Measurements from ENCODE around the gene GFM2.
"Not testable (repeated sequence)": the region's sequence is repeated elsewhere in the genome, so short reads cannot be mapped to it uniquely, and the experiment has no call there.

Gene GFM2, protein sequence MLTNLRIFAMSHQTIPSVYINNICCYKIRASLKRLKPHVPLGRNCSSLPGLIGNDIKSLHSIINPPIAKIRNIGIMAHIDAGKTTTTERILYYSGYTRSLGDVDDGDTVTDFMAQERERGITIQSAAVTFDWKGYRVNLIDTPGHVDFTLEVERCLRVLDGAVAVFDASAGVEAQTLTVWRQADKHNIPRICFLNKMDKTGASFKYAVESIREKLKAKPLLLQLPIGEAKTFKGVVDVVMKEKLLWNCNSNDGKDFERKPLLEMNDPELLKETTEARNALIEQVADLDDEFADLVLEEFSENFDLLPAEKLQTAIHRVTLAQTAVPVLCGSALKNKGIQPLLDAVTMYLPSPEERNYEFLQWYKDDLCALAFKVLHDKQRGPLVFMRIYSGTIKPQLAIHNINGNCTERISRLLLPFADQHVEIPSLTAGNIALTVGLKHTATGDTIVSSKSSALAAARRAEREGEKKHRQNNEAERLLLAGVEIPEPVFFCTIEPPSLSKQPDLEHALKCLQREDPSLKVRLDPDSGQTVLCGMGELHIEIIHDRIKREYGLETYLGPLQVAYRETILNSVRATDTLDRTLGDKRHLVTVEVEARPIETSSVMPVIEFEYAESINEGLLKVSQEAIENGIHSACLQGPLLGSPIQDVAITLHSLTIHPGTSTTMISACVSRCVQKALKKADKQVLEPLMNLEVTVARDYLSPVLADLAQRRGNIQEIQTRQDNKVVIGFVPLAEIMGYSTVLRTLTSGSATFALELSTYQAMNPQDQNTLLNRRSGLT

DNA sequence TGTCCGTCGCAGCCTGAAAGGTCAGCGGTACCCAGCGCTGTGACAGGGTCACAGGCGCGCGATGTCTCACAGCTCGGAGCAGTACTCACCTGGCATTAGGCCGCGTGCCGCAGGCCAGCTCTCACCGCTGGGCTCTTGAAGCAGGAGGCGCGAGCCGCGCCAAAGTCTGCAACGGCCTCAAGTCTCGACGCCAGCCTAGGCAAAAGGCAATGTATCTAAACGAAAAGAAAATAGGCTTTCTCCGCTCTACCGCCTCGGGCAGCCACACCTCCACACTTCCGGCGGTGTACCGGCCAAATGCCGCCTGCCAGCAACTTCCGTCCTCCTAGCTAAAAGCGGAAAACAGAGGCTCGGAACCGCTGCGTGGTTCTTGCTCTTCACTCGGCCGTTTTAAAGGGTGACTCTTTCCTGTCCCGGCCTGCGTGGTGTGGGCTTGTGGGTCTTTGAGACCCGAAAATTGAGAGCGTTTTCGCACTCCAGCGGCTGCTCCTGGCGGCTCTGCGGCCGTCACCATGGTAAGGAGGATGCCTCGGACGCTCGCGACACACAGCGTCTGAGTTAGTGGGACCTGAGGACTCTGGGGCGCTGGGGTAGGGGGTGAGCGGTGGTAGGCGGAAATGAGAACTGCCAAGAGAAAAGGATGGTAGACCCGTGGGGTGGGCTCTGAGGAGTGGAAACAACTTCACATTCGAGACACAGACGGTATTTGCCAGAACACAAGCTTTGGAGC is at the start of gene GFM2, which contains the start of gene NSA2:
TSS of gene GFM2 (minus strand) at position 269 of the 730 bp plus-strand sequence. CDS start 3,375 bp downstream, outside the sequence.
TSS of gene NSA2 (plus strand) at position 401 of the 730 bp plus-strand sequence. CDS start at position 513, 112 bp downstream.
- peaks cover 27% of the 10 kb centered on the region for H3K36me3 Mint-ChIP-seq (ENCODE audit: low read depth)
- H3K9me3 Mint-ChIP-seq = no peaks in the 10 kb centered on the region
- TF ChIP-seq, protein P1, sequence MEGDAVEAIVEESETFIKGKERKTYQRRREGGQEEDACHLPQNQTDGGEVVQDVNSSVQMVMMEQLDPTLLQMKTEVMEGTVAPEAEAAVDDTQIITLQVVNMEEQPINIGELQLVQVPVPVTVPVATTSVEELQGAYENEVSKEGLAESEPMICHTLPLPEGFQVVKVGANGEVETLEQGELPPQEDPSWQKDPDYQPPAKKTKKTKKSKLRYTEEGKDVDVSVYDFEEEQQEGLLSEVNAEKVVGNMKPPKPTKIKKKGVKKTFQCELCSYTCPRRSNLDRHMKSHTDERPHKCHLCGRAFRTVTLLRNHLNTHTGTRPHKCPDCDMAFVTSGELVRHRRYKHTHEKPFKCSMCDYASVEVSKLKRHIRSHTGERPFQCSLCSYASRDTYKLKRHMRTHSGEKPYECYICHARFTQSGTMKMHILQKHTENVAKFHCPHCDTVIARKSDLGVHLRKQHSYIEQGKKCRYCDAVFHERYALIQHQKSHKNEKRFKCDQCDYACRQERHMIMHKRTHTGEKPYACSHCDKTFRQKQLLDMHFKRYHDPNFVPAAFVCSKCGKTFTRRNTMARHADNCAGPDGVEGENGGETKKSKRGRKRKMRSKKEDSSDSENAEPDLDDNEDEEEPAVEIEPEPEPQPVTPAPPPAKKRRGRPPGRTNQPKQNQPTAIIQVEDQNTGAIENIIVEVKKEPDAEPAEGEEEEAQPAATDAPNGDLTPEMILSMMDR (IDR thresholded peaks at IDR 0.05; ENCODE audit: unreplicated experiment in 3 of 3) = no peak
- H3K27ac Mint-ChIP-seq = peak within 1 kb of the TSS; percentile 93 to 99 (median 96)
- H3K4me1 Mint-ChIP-seq = peaks cover 27% of the 10 kb centered on the region
- no peaks in the 10 kb centered on the region for H3K27me3 Mint-ChIP-seq (ENCODE audit: low read depth)
- peak within 1 kb of the TSS; percentile 99 to 100 (median 100) for H3K4me3 Mint-ChIP-seq

DNA sequence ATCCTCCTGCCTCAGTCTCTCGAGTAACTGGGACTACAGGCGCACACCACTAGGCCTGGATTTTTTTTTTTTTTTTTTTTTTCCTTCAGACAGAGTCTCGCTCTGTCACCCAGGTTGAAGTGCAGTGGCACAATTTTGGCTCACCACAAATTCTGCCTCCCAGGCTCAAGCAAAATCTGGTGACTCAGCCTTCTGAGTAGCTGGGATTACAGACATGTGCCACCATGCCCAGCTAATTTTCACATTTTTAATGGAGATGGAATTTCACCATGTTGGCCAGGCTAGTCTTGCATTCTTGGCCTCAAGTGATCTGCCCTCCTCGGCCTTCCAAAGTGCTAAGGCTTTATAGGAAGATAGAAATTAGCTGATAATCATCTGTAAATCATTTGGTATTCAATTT is 44.0 kb upstream of the GFM2 start:
- H3K4me1 Mint-ChIP-seq = no peaks in the 10 kb centered on the region
- H3K4me3 Mint-ChIP-seq = no peak overlapping the region
- no peaks in the 10 kb centered on the region for H3K9me3 Mint-ChIP-seq
- H3K27me3 Mint-ChIP-seq (ENCODE audit: low read depth) = no peaks in the 10 kb centered on the region
- peaks cover 19% of the 10 kb centered on the region for H3K36me3 Mint-ChIP-seq (ENCODE audit: low read depth)
- H3K27ac Mint-ChIP-seq = no peak overlapping the region
- TF ChIP-seq, protein P1 (IDR thresholded peaks at IDR 0.05; ENCODE audit: unreplicated experiment in 3 of 3) = no peak

DNA sequence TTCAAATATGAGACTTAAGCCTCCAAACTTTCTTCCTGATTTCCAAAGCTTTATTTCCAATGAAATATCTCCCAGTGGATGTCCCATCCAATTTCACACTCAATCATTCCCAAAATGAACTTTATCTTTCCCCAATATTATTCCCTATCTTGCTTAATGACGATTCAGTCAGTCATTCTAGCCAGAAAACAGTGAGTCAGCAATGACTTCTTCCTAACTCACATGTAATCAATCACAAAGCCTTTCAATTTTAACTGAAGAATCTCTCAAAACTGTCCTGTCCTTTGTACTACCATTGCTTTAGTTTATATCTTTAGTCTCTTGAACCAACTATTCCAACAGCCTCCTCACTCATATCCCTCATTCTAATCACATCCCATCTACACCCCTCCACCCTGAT is 35.0 kb upstream of the GFM2 start:
- Mint-ChIP-seq H3K27ac (no peak overlapping the region), H3K4me3 (no peak overlapping the region), H3K4me1 (no peaks in the 10 kb centered on the region), H3K27me3 (ENCODE audit: low read depth) (no peaks in the 10 kb centered on the region), H3K36me3 (ENCODE audit: low read depth) (peaks cover 13% of the 10 kb centered on the region), H3K9me3 (no peaks in the 10 kb centered on the region)
- TF ChIP-seq, protein P1 (IDR thresholded peaks at IDR 0.05; ENCODE audit: unreplicated experiment in 3 of 3) = no peak

DNA sequence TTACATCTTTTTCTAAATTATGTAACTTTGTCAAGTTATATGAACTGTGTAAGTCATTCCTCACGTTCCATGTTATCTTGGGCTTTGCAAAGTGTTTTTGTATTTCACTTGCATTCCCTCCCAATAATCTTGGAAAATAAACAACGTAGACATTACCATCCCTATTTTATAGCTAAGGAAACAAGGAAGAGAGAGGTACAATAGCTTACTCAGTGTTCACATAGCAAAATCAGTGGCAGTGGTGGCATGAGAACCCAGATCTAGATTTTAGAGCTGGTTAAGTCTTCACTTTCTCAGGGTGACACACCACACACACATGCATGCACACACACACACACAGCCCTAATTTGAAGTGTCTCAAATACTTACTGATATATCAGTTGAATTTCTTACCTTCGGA is 34.3 kb upstream of the GFM2 start:
- TF ChIP-seq, protein P1 (IDR thresholded peaks at IDR 0.05; ENCODE audit: unreplicated experiment in 3 of 3) = no peak
- Mint-ChIP-seq H3K27ac (no peak overlapping the region), H3K27me3 (ENCODE audit: low read depth) (no peaks in the 10 kb centered on the region), H3K4me1 (no peaks in the 10 kb centered on the region), H3K4me3 (no peak overlapping the region), H3K9me3 (no peaks in the 10 kb centered on the region), H3K36me3 (ENCODE audit: low read depth) (peaks cover 13% of the 10 kb centered on the region)

DNA sequence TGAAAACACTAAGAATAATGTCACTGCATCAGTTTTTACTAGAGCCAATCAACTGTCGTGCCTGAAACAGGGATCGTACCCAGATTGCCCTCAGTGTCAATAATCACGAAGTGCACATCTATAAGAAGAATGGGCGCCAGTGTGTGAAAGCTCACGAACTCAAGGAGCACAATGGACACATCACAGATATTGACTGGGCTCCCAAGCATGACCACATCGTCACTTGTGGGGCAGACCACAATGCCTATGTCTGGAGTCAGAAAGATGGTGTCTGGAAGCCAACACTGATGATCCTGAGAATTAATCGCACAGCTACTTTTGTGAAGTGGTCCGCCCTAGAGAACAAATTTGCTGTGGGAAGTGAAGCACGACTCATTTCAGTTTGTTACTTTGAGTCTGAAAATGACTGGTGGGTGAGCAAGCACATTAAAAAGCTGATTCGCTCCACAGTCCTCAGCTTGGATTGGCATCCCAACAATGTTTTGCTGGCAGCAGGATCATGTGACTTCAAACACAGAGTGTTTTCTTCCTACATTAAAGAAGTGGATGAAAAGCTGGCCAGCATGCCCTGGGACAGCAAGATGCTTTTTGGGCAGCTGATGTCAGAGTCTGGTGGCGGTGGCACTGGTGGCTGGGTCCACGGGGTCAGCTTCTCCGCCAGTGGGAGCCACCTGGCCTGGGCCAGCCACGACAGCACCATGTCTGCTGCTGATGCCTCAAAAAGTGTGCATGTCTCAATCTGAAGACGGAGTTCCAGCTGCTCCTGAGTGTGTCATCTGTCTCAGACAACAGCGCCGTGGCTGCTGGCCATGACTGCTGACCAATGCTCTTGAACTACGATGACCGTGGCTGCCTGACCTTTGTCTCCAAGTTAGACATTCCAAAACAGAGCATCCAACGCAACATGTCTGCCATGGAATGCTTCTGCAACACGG is 32.3 kb upstream of the GFM2 start:
- no peaks in the 10 kb centered on the region for H3K4me1 Mint-ChIP-seq

DNA sequence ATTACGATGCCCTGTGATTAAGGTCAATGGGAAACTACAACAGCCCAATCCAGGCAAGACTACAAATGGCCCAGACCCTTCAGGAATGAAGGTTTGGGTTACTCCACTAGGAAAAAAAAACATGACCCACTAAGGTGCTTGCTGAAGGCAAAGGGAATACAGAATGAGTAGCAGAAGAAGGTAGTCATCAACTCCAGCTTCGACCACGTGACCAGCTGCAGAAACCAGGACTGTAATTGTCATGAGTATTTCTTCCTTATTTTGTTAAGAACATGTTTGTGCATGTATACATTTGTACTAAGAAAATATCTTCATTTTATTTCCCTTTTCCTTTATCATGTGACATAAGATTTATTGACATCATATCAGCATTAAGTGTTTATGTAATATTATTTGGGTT is 24.8 kb upstream of the GFM2 start:
- H3K27ac Mint-ChIP-seq; H3K4me1 Mint-ChIP-seq; H3K4me3 Mint-ChIP-seq; H3K27me3 Mint-ChIP-seq (ENCODE audit: low read depth): not testable (repeated sequence)
- peaks cover 70% of the 10 kb centered on the region for H3K36me3 Mint-ChIP-seq (ENCODE audit: low read depth)
- peaks cover 11% of the 10 kb centered on the region for H3K9me3 Mint-ChIP-seq

More for the DNA sequence above, 32.3 kb upstream of the GFM2 start:
- H3K27ac Mint-ChIP-seq = no peak overlapping the region
- no peak overlapping the region for H3K4me3 Mint-ChIP-seq
- H3K9me3 Mint-ChIP-seq = no peaks in the 10 kb centered on the region
- TF ChIP-seq, protein P1 (IDR thresholded peaks at IDR 0.05; ENCODE audit: unreplicated experiment in 3 of 3) = no peak
- H3K27me3 Mint-ChIP-seq (ENCODE audit: low read depth) = no peaks in the 10 kb centered on the region
- peaks cover 19% of the 10 kb centered on the region for H3K36me3 Mint-ChIP-seq (ENCODE audit: low read depth)
